Gastrocnemius medialis (tissue), 4 donors: ENCODE results near the gene SPON1. TPM values are rescaled to one million over a fixed set of nuclear protein-coding genes. Genes with fewer than 3 reads are reported as not detected.
"Not testable (repeated sequence)": the region's sequence is repeated elsewhere in the genome, so short reads cannot be mapped to it uniquely, and the experiment has no call there.

Experiments used
- ATAC-seq, 2 donors: fragments of 150-250 bp; one replicate each; pipeline ENCODE4 v1.9.1; 2016
- DNase-seq, 2 donors: peaks; one replicate each; pipeline ENCODE4 v3.0.0-alpha.2; 2019
- H3K27ac ChIP-seq, 4 donors: fragments of 200-600 bp; sonication (generic); 1 replicate in 1 of 4; 2 replicates in 3 of 4; pipeline ENCODE4 v1.5.1; 2016 to 2018; ENCODE audit warnings: mild to moderate bottlenecking in 2 of 4, moderate library complexity in 1 of 4
- H3K27me3 ChIP-seq, 3 donors: fragments of 200-600 bp; sonication (generic) in 2 of 3; 1 replicate in 1 of 3; 2 replicates in 2 of 3; pipeline versions ENCODE4 v1.5.1 to v1.6.0; 2016 to 2019; ENCODE audit warnings: mild to moderate bottlenecking in 1 of 3, moderate library complexity in 1 of 3
- H3K36me3 ChIP-seq, 2 donors: fragments of 200-600 bp; sonication (generic) in 1 of 2; one replicate each; pipeline ENCODE4 v1.5.1; 2017 to 2018
- H3K4me1 ChIP-seq, 2 donors: fragments of 200-600 bp; sonication (generic) in 1 of 2; one replicate each; pipeline ENCODE4 v1.5.1; 2016 to 2017; ENCODE audit warnings: mild to moderate bottlenecking in 2 of 2
- H3K4me3 ChIP-seq, 4 donors: fragments of 200-600 bp; sonication (generic) in 3 of 4; 1 replicate in 1 of 4; 2 replicates in 3 of 4; pipeline ENCODE4 v1.5.1; 2016 to 2019; ENCODE audit warnings: mild to moderate bottlenecking in 2 of 4
- H3K9me3 ChIP-seq, 3 donors: fragments of 200-600 bp; sonication (generic) in 2 of 3; 1 replicate in 1 of 3; 2 replicates in 2 of 3; pipeline ENCODE4 v1.5.1; 2016 to 2019
- POLR2A ChIP-seq, 2 donors: fragments of 450-650 bp; IDR thresholded peaks; one replicate each; pipeline ENCODE4 v1.6.1; 2017; ENCODE audit warnings: antibody characterized with exemption in 2 of 2, mild to moderate bottlenecking in 2 of 2, moderate library complexity in 2 of 2
- in situ Hi-C, 4 donors: fragments of 200-750 bp; cut with MboI; loops; one replicate each; pipeline versions ENCODE4 v1.15.0 to v1.8.0; 2017; ENCODE audit warnings: low sequenced_read_pairs in 4 of 4
- intact Hi-C: fragments of 100-400 bp; cut with DNase I; formaldehyde crosslinking; loops from one replicate; pipeline ENCODE4 v1.15.1; 2023; ENCODE audit warnings: low total_unique reads
- total RNA-seq, 4 donors: library from RNA; depleted of rRNA; stranded (reverse); fragments of >200 nt; gene quantifications; one replicate each; pipeline versions ENCODE4 v1.1.0 to v1.2.3, GENCODE V29; 2016
- TF ChIP-seq, protein P1 (sequence below), 5 experiments: fragments of 450-650 bp in 3 of 5; fragments of 200-600 bp in 2 of 5; sonication (generic) in 2 of 5; IDR thresholded peaks in 4 of 5; conservative IDR thresholded peaks in 1 of 5; 1 replicate in 4 of 5; 2 replicates in 1 of 5; pipeline ENCODE4 v1.5.1; 2016 to 2019; ENCODE audit warnings: antibody characterized with exemption in 5 of 5, mild to moderate bottlenecking in 3 of 5, moderate library complexity in 3 of 5

The SPON1 gene
- total RNA-seq, 4 donors from 2014 or later, result 0.10 to 1.6 (median 0.36) TPM

GRCh38 chr11:14081581-14082231 is 119.2 kb downstream of the SPON1 start:
- H3K27ac ChIP-seq, result no peak overlapping the region
- H3K36me3 ChIP-seq, result no peaks in the 10 kb centered on the region
- H3K9me3 ChIP-seq, result no peaks in the 10 kb centered on the region
- no peak for ATAC-seq
- no peaks in the 10 kb centered on the region for H3K4me1 ChIP-seq
- no peak for DNase-seq
- no peaks in the 10 kb centered on the region for H3K27me3 ChIP-seq
- H3K4me3 ChIP-seq, result no peak overlapping the region
- in situ Hi-C loops, result no loop called here
- TF ChIP-seq, protein P1, sequence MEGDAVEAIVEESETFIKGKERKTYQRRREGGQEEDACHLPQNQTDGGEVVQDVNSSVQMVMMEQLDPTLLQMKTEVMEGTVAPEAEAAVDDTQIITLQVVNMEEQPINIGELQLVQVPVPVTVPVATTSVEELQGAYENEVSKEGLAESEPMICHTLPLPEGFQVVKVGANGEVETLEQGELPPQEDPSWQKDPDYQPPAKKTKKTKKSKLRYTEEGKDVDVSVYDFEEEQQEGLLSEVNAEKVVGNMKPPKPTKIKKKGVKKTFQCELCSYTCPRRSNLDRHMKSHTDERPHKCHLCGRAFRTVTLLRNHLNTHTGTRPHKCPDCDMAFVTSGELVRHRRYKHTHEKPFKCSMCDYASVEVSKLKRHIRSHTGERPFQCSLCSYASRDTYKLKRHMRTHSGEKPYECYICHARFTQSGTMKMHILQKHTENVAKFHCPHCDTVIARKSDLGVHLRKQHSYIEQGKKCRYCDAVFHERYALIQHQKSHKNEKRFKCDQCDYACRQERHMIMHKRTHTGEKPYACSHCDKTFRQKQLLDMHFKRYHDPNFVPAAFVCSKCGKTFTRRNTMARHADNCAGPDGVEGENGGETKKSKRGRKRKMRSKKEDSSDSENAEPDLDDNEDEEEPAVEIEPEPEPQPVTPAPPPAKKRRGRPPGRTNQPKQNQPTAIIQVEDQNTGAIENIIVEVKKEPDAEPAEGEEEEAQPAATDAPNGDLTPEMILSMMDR (IDR thresholded peaks at IDR 0.05 in 4 of 5, conservative IDR thresholded peaks at IDR 0.05 in 1 of 5), result no peak
- TF ChIP-seq POLR2A (IDR thresholded peaks at IDR 0.05), result no peak
- intact Hi-C loops, result no loop called here

GRCh38 chr11:14082338-14082737 is 119.8 kb downstream of the SPON1 start:
- intact Hi-C loops, result no loop called here

DNA sequence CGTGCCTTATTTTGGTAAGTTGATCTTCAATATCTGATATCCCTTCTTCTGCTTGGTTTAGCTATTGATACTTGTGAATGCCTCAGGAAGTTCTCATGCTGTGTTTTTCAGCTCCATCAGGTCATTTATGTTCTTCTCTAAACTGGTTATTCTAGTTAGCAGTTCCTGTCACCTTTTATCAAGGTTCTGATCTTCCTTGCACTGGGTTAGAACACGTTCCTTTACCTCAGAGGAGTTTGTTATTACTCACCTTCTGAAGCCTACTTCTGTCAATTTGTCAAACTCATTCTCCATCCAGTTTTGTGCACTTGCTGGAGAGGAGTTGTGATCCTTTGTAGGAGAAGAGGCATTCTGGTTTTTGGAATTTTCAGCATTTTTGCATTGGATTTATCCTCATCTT is 126.3 kb downstream of the SPON1 start:
- H3K36me3 ChIP-seq, H3K9me3 ChIP-seq, H3K4me1 ChIP-seq, H3K27me3 ChIP-seq, H3K4me3 ChIP-seq, ATAC-seq, in situ Hi-C loops, DNase-seq, H3K27ac ChIP-seq, intact Hi-C loops: not testable (repeated sequence)

More at GRCh38 chr11:14082338-14082737, 119.8 kb downstream of the SPON1 start:
- DNase-seq (no peak), ATAC-seq (no peak)
- Histone ChIP-seq H3K4me3 (no peak overlapping the region), H3K4me1 (no peaks in the 10 kb centered on the region), H3K36me3 (no peaks in the 10 kb centered on the region), H3K27ac (no peak overlapping the region), H3K9me3 (no peaks in the 10 kb centered on the region), H3K27me3 (no peaks in the 10 kb centered on the region)
- TF ChIP-seq POLR2A (IDR thresholded peaks at IDR 0.05), result no peak
- TF ChIP-seq, protein P1 (IDR thresholded peaks at IDR 0.05 in 4 of 5, conservative IDR thresholded peaks at IDR 0.05 in 1 of 5), result no peak
- in situ Hi-C loops, result no loop called here

GRCh38 chr11:14089690-14090462 is 127.4 kb downstream of the SPON1 start:
- no peaks in the 10 kb centered on the region for H3K27me3 ChIP-seq
- intact Hi-C loops (no loop called here), in situ Hi-C loops (no loop called here)
- no peaks in the 10 kb centered on the region for H3K4me1 ChIP-seq
- ATAC-seq, result no peak
- no peaks in the 10 kb centered on the region for H3K9me3 ChIP-seq
- H3K36me3 ChIP-seq, result no peaks in the 10 kb centered on the region
- DNase-seq, result no peak
- no peak for TF ChIP-seq POLR2A (IDR thresholded peaks at IDR 0.05)
- TF ChIP-seq, protein P1 (IDR thresholded peaks at IDR 0.05 in 4 of 5, conservative IDR thresholded peaks at IDR 0.05 in 1 of 5), result no peak
- H3K27ac ChIP-seq, result no peak overlapping the region
- H3K4me3 ChIP-seq, result no peak overlapping the region

DNA sequence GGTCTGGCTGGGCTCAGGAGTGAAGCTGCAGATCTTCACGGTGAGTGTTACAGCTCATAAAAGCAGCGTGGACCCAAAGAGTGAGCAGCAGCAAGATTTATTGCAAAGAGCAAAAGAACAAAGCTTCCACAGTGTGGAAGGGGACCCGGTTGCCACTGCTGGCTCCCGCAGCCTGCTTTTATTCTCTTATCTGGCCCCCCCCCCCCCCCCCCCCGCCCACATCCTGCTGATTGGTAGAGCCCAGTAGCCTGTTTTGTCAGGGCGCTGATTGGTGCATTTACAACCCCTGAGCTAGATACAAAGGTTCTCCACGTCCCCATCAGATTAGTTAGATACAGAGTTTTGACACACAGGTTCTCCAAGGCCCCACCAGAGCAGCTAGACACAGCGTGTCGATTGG is 128.1 kb downstream of the SPON1 start:
- H3K27me3 ChIP-seq, ATAC-seq, H3K4me1 ChIP-seq, H3K9me3 ChIP-seq, DNase-seq, H3K4me3 ChIP-seq, H3K36me3 ChIP-seq, H3K27ac ChIP-seq, in situ Hi-C loops, intact Hi-C loops: not testable (repeated sequence)
